Measurements from ENCODE around the gene GCH1. TPM values are rescaled to one million over a fixed set of nuclear protein-coding genes. Genes with fewer than 3 reads are reported as not detected.
A peak's percentile ranks its signal among the peaks of the same experiment; 100 is the strongest.

The GCH1 gene
- total and polyA plus RNA-seq, 2 donors from 2014 or later = 9.2 to 12.3 TPM

DNA sequence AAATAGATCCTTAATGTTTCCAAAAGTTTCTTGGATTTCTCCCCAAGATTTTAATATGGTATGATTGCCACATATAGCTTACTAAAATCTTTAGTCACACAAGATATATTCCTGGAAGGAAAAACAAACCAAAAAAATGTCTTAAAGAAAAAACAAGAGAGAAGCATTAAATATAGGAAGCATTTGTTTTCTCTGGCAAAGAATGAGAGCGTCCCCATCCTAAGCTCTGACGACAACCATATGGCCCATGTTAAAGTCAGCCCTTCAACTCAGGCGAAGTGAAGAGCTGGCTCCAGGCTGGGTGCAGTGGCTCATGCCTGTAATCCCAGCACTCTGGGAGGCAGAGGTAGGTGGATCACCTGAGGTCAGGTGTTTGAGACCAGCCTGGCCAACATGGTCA is 35.6 kb downstream of the GCH1 start:
- intact Hi-C loops (cut with DNase I) = no loop called here
- no peaks in the 10 kb centered on the region for H3K27me3 ChIP-seq (ENCODE audit: control insufficient read depth, insufficient read depth, low read length)
- no peak overlapping the region for H3K4me3 ChIP-seq (ENCODE audit: low read length in 3 of 3)
- TF ChIP-seq, protein P1, sequence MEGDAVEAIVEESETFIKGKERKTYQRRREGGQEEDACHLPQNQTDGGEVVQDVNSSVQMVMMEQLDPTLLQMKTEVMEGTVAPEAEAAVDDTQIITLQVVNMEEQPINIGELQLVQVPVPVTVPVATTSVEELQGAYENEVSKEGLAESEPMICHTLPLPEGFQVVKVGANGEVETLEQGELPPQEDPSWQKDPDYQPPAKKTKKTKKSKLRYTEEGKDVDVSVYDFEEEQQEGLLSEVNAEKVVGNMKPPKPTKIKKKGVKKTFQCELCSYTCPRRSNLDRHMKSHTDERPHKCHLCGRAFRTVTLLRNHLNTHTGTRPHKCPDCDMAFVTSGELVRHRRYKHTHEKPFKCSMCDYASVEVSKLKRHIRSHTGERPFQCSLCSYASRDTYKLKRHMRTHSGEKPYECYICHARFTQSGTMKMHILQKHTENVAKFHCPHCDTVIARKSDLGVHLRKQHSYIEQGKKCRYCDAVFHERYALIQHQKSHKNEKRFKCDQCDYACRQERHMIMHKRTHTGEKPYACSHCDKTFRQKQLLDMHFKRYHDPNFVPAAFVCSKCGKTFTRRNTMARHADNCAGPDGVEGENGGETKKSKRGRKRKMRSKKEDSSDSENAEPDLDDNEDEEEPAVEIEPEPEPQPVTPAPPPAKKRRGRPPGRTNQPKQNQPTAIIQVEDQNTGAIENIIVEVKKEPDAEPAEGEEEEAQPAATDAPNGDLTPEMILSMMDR (IDR thresholded peaks at IDR 0.05; ENCODE audit: borderline replicate concordance, extremely low read depth, insufficient read depth) = no peak
- H3K27ac ChIP-seq (ENCODE audit: low read depth in 2 of 2, low read length in 2 of 2) = no peak overlapping the region
- FAIRE-seq = no peak
- no peaks in the 10 kb centered on the region for H3K4me1 ChIP-seq (ENCODE audit: control insufficient read depth in 2 of 3, insufficient read depth in 2 of 3, low read depth in 1 of 3, low read length in 3 of 3)
- no peaks in the 10 kb centered on the region for H3K9me3 ChIP-seq (ENCODE audit: control insufficient read depth in 2 of 3, insufficient read depth in 1 of 3, low read length in 3 of 3)
- no peaks in the 10 kb centered on the region for H3K36me3 ChIP-seq (ENCODE audit: control insufficient read depth in 2 of 3, insufficient read depth in 3 of 3, low read length in 3 of 3)
- peak in 3 of 5 donors; percentile 37 to 92 (median 63) for DNase-seq
- H3K9ac ChIP-seq (ENCODE audit: low read length in 3 of 3) = no peak overlapping the region

DNA sequence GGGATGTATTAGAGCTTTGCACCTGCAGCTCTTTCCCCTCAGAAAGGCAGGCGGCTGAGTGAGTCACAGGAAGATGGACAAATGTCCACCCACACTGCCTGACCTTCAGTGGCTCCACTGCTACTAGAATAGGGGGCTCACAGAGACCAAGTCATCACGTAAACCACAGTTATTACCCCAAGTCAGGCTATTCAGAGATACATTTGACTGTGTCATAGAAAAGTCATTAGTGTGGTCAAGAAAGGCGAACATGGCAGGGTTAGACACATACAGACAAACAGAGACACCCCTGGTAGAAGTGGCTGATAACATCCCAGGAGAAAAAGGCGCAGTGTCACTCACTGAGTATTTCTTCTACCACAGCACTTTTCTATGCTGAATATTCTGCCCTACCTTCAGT is 36.0 kb downstream of the GCH1 start:
- intact Hi-C loops (cut with DNase I) = no loop called here
- Histone ChIP-seq H3K9me3 (ENCODE audit: control insufficient read depth in 2 of 3, insufficient read depth in 1 of 3, low read length in 3 of 3) (no peaks in the 10 kb centered on the region), H3K36me3 (ENCODE audit: control insufficient read depth in 2 of 3, insufficient read depth in 3 of 3, low read length in 3 of 3) (no peaks in the 10 kb centered on the region), H3K4me1 (ENCODE audit: control insufficient read depth in 2 of 3, insufficient read depth in 2 of 3, low read depth in 1 of 3, low read length in 3 of 3) (no peaks in the 10 kb centered on the region), H3K9ac (ENCODE audit: low read length in 3 of 3) (no peak overlapping the region), H3K4me3 (ENCODE audit: low read length in 3 of 3) (no peak overlapping the region), H3K27ac (ENCODE audit: low read depth in 2 of 2, low read length in 2 of 2) (no peak overlapping the region), H3K27me3 (ENCODE audit: control insufficient read depth, insufficient read depth, low read length) (no peaks in the 10 kb centered on the region)
- no peak for DNase-seq
- TF ChIP-seq, protein P1 (IDR thresholded peaks at IDR 0.05; ENCODE audit: borderline replicate concordance, extremely low read depth, insufficient read depth) = no peak
- FAIRE-seq = no peak

DNA sequence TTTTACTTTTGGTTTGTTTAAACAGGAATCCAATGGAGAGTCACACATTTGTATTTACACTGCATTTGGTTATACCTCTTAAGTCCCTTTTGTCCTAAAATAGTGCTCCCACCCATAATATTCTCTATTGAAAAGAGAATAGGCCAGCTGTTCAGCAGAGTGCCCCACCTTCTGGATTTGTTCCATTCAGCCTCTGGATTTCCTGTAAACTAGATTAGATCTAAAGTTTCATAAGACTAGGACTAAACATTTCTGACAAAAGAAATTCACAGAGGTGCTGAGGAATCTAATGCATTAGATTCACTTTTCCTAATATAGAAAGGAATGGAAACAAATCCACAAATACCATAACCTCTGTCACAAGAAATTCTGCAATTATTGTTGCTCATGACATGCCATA is 38.1 kb downstream of the GCH1 start:
- intact Hi-C loops (cut with DNase I) = no loop called here
- no peak overlapping the region for H3K27ac ChIP-seq (ENCODE audit: low read depth in 2 of 2, low read length in 2 of 2)
- H3K4me3 ChIP-seq (ENCODE audit: low read length in 3 of 3) = no peak overlapping the region
- no peaks in the 10 kb centered on the region for H3K9me3 ChIP-seq (ENCODE audit: control insufficient read depth in 2 of 3, insufficient read depth in 1 of 3, low read length in 3 of 3)
- no peaks in the 10 kb centered on the region for H3K36me3 ChIP-seq (ENCODE audit: control insufficient read depth in 2 of 3, insufficient read depth in 3 of 3, low read length in 3 of 3)
- H3K4me1 ChIP-seq (ENCODE audit: control insufficient read depth in 2 of 3, insufficient read depth in 2 of 3, low read depth in 1 of 3, low read length in 3 of 3) = no peaks in the 10 kb centered on the region
- no peak for DNase-seq
- no peak overlapping the region for H3K9ac ChIP-seq (ENCODE audit: low read length in 3 of 3)
- no peaks in the 10 kb centered on the region for H3K27me3 ChIP-seq (ENCODE audit: control insufficient read depth, insufficient read depth, low read length)
- TF ChIP-seq, protein P1 (IDR thresholded peaks at IDR 0.05; ENCODE audit: borderline replicate concordance, extremely low read depth, insufficient read depth) = no peak
- no peak for FAIRE-seq

DNA sequence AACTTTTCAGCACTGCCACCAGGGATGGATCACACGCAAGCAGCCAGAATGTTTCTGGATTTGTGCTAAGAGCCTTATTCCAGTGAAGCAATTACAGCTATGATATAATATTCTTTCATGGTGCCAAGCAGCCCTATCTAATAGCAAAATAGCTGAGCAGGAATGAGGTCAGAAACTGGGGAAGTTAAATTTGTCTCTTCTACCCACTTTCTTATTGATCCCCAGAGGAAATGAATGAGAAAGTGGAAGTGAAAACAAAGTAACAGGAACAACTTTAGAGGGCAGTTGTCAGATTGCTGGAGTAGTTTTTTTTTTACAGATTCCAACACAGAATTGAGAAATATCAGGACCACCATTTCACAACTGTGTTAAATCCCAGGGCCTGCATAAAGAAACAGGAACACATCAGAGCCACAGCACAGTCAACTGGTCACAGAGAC is 44.8 kb downstream of the GCH1 start:
- no peak overlapping the region for H3K9ac ChIP-seq (ENCODE audit: low read length in 3 of 3)
- H3K27ac ChIP-seq (ENCODE audit: low read depth in 2 of 2, low read length in 2 of 2) = no peak overlapping the region
- H3K36me3 ChIP-seq (ENCODE audit: control insufficient read depth in 2 of 3, insufficient read depth in 3 of 3, low read length in 3 of 3) = no peaks in the 10 kb centered on the region
- intact Hi-C loops (cut with DNase I) = no loop called here
- TF ChIP-seq, protein P1 (IDR thresholded peaks at IDR 0.05; ENCODE audit: borderline replicate concordance, extremely low read depth, insufficient read depth) = no peak
- no peaks in the 10 kb centered on the region for H3K9me3 ChIP-seq (ENCODE audit: control insufficient read depth in 2 of 3, insufficient read depth in 1 of 3, low read length in 3 of 3)
- FAIRE-seq (no peak), DNase-seq (no peak)
- no peaks in the 10 kb centered on the region for H3K27me3 ChIP-seq (ENCODE audit: control insufficient read depth, insufficient read depth, low read length)
- no peaks in the 10 kb centered on the region for H3K4me1 ChIP-seq (ENCODE audit: control insufficient read depth in 2 of 3, insufficient read depth in 2 of 3, low read depth in 1 of 3, low read length in 3 of 3)
- H3K4me3 ChIP-seq (ENCODE audit: low read length in 3 of 3) = no peak overlapping the region

Data from kidney (tissue), 14 donors.